Neutrophil (primary cell): ENCODE data around the gene PLD5.
"Not testable (repeated sequence)": the region's sequence is repeated elsewhere in the genome, so short reads cannot be mapped to it uniquely, and the experiment has no call there.

Source experiments
- H3K27ac ChIP-seq: fragments of 200-600 bp; sonication (generic); 2 replicates; pipeline ENCODE4 v1.5.1; 2016; ENCODE audit warnings: mild to moderate bottlenecking, moderate library complexity
- H3K27me3 ChIP-seq: fragments of 200-600 bp; sonication (generic); 2 replicates; pipeline ENCODE4 v1.6.0; 2016; ENCODE audit warnings: mild to moderate bottlenecking
- H3K36me3 ChIP-seq: fragments of 200-600 bp; sonication (generic); 2 replicates; pipeline ENCODE4 v1.5.1; 2017
- H3K4me1 ChIP-seq, 2 experiments: fragments of 200-600 bp in 1 of 2; sonication (generic) in 1 of 2; 1 replicate in 1 of 2; 2 replicates in 1 of 2; pipeline versions ENCODE4 v1.5.1 to v1.6.1; 2013 to 2016; ENCODE audit warnings: low read depth in 1 of 2, low read length in 1 of 2, mild to moderate bottlenecking in 1 of 2, moderate library complexity in 1 of 2; ENCODE audit not compliant: control insufficient read depth in 1 of 2, insufficient read depth in 1 of 2
- H3K4me3 ChIP-seq, 2 experiments: fragments of 200-600 bp in 1 of 2; sonication (generic) in 1 of 2; 1 replicate in 1 of 2; 2 replicates in 1 of 2; pipeline ENCODE4 v1.5.1; 2013 to 2016; ENCODE audit warnings: low read depth in 1 of 2, low read length in 1 of 2, mild to moderate bottlenecking in 1 of 2, moderate library complexity in 1 of 2
- H3K9me3 ChIP-seq: fragments of 200-600 bp; sonication (generic); 2 replicates; pipeline ENCODE4 v1.5.1; 2016
- TF ChIP-seq, protein P1 (sequence below): fragments of 200-600 bp; sonication (generic); IDR thresholded peaks from 2 replicates; pipeline ENCODE4 v1.5.1; 2016; ENCODE audit warnings: antibody characterized with exemption

The PLD5 gene

DNA sequence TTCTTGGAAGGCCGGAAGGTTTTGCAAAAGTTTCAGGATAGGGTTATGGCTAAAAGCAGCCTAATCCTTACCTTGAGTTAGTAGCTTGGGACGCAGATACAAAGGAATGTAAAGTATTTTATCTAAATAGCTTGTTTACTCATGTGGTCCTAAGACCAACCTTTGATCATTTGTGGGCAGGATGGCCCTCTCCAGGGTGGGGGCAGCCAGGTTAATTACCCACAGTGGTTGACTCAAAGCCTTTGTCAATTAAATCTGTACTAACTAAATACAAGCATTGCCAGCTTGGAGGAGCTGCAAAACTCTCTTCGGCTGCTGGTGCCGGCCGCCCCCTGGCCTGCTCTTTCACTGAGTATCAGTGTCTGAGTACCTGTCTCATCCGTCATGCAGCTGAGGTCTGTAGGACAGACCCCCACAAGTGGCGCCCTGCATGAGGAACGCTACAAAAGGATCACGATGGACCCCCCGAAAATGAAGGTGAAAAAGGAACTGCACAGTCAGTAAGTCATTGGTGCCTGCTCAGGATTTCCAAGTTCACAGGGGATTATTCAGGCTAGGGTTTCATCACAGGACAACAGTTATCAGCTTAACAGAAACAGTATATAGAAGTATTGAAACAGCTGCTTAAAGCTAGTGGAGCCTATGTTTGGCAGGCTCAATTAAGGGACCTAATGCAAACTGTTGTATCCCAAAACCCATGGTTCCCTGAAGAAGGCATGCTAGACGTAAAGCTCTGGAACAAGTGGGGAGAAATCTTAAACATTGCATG is 313.1 kb downstream of the PLD5 start:
- peaks cover 3% of the 10 kb centered on the region for H3K9me3 ChIP-seq
- TF ChIP-seq, protein P1, sequence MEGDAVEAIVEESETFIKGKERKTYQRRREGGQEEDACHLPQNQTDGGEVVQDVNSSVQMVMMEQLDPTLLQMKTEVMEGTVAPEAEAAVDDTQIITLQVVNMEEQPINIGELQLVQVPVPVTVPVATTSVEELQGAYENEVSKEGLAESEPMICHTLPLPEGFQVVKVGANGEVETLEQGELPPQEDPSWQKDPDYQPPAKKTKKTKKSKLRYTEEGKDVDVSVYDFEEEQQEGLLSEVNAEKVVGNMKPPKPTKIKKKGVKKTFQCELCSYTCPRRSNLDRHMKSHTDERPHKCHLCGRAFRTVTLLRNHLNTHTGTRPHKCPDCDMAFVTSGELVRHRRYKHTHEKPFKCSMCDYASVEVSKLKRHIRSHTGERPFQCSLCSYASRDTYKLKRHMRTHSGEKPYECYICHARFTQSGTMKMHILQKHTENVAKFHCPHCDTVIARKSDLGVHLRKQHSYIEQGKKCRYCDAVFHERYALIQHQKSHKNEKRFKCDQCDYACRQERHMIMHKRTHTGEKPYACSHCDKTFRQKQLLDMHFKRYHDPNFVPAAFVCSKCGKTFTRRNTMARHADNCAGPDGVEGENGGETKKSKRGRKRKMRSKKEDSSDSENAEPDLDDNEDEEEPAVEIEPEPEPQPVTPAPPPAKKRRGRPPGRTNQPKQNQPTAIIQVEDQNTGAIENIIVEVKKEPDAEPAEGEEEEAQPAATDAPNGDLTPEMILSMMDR, result no peak
- H3K4me1 ChIP-seq, result no peaks in the 10 kb centered on the region

DNA sequence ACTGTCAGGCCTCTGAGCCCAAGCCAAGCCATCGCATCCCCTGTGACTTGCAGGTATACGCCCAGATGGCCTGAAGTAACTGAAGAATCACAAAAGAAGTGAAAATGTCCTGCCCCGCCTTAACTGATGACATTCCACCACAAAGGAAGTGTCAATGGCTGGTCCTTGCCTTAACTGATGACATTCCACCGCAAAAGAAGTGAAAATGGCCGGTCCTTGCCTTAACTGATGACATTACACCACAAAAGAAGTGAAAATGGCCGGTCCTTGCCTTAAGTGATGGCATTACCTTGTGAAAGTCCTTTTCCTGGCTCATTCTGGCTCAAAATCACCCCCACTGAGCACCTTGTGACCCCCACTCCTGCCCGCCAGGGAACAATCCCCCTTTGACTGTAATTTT is 314.2 kb downstream of the PLD5 start:
- H3K9me3 ChIP-seq, H3K4me3 ChIP-seq, H3K27ac ChIP-seq, H3K4me1 ChIP-seq, H3K27me3 ChIP-seq, H3K36me3 ChIP-seq: not testable (repeated sequence)

More for the DNA sequence above, 313.1 kb downstream of the PLD5 start:
- Histone ChIP-seq H3K36me3 (no peaks in the 10 kb centered on the region), H3K27ac (no peak overlapping the region), H3K27me3 (no peaks in the 10 kb centered on the region), H3K4me3 (no peak overlapping the region)

GRCh38 chr1:242209063-242209462 is 315.4 kb downstream of the PLD5 start:
- Histone ChIP-seq H3K27ac (no peak overlapping the region), H3K27me3 (no peaks in the 10 kb centered on the region), H3K9me3 (no peaks in the 10 kb centered on the region), H3K4me3 (no peak overlapping the region), H3K36me3 (no peaks in the 10 kb centered on the region), H3K4me1 (no peaks in the 10 kb centered on the region)
- TF ChIP-seq, protein P1, result no peak

GRCh38 chr1:242208021-242208420 is 316.5 kb downstream of the PLD5 start:
- TF ChIP-seq, protein P1, result no peak
- no peaks in the 10 kb centered on the region for H3K4me1 ChIP-seq
- no peaks in the 10 kb centered on the region for H3K36me3 ChIP-seq
- no peak overlapping the region for H3K4me3 ChIP-seq
- no peaks in the 10 kb centered on the region for H3K9me3 ChIP-seq
- no peaks in the 10 kb centered on the region for H3K27me3 ChIP-seq
- no peak overlapping the region for H3K27ac ChIP-seq

DNA sequence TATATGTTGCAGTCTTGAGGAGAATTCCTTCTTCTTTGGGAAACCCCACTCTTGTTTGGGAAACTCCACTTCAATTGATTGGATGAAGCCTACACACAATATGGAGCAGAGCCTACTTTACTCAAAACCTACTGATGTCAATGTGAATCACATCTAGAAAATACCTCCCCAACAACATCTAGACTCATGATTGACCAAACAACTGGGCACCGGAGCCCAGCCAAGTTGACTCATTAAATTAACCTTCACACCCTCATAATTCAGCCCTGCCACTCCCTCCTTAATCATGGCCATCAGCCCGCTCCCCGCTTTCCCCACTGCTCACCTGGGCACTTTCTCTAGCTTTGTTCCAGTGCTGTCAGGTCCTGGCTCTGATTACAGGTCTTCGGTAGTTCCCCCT is 317.5 kb downstream of the PLD5 start:
- Histone ChIP-seq H3K27ac (no peak overlapping the region), H3K4me3 (no peak overlapping the region), H3K27me3 (no peaks in the 10 kb centered on the region), H3K9me3 (no peaks in the 10 kb centered on the region), H3K4me1 (no peaks in the 10 kb centered on the region), H3K36me3 (no peaks in the 10 kb centered on the region)
- TF ChIP-seq, protein P1, result no peak

GRCh38 chr1:242205622-242206489 is 318.6 kb downstream of the PLD5 start:
- no peaks in the 10 kb centered on the region for H3K9me3 ChIP-seq
- H3K27ac ChIP-seq, result no peak overlapping the region
- H3K4me1 ChIP-seq, result no peaks in the 10 kb centered on the region
- H3K4me3 ChIP-seq, result no peak overlapping the region
- H3K36me3 ChIP-seq, result no peaks in the 10 kb centered on the region
- H3K27me3 ChIP-seq, result no peaks in the 10 kb centered on the region
- TF ChIP-seq, protein P1, result no peak
